Measurements from ENCODE around the gene STXBP3.

The STXBP3 gene

DNA sequence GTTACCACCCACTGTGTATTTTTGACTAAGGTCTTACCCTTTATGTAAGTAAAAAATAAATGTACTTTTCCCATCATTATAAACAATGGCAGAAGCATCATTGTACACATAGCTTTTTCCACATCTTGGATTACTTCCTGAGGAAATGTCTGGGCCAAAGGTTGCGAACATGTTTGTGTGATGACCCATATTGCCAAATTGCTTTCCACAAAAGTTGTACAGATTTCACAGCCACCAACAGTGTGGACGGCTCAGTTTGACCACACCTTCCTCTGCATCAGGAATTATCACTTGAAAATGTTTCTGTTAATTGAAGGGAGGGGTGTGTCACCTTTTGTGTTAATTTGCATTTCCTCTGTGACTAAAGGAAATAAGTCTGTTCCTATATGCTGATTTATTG lies 84.8 kb downstream of the STXBP3 start:
- Mint-ChIP-seq H3K4me1 (ENCODE audit: low read depth) (peaks cover 1% of the 10 kb centered on the region), H3K27me3 (peaks cover 2% of the 10 kb centered on the region), H3K4me3 (no peak overlapping the region), H3K27ac (no peak overlapping the region), H3K9me3 (ENCODE audit: low read depth) (no peaks in the 10 kb centered on the region), H3K36me3 (no peaks in the 10 kb centered on the region)

DNA sequence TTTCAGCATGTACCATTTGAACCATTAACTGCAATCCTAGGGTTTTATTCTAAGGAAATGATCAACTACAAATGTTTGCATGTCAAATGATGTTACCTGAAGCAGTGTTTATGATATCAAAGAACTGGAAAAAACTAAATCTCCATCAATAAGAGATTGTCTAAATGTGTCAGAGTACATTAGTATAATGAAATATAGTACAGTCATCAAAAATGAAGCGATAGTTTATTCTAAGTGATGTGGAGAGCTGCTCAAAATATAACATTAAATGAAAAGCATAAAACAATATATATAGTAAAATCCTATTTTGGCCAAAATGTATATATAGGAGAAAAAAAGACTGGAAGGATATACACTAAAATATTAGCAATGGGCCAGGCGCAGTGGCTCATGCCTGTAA lies 86.5 kb downstream of the STXBP3 start:
- no peaks in the 10 kb centered on the region for H3K9me3 Mint-ChIP-seq (ENCODE audit: low read depth)

GRCh38 chr1:108841703-108842102 lies 95.2 kb downstream of the STXBP3 start:
- Mint-ChIP-seq H3K4me3 (no peak overlapping the region), H3K27ac (no peak overlapping the region), H3K4me1 (ENCODE audit: low read depth) (no peaks in the 10 kb centered on the region), H3K27me3 (no peaks in the 10 kb centered on the region), H3K9me3 (ENCODE audit: low read depth) (no peaks in the 10 kb centered on the region), H3K36me3 (peaks cover 2% of the 10 kb centered on the region)

More for the DNA sequence above, 86.5 kb downstream of the STXBP3 start:
- H3K36me3 Mint-ChIP-seq, result no peaks in the 10 kb centered on the region
- no peak overlapping the region for H3K27ac Mint-ChIP-seq
- peaks cover 2% of the 10 kb centered on the region for H3K27me3 Mint-ChIP-seq
- peaks cover 1% of the 10 kb centered on the region for H3K4me1 Mint-ChIP-seq (ENCODE audit: low read depth)
- H3K4me3 Mint-ChIP-seq, result no peak overlapping the region

DNA sequence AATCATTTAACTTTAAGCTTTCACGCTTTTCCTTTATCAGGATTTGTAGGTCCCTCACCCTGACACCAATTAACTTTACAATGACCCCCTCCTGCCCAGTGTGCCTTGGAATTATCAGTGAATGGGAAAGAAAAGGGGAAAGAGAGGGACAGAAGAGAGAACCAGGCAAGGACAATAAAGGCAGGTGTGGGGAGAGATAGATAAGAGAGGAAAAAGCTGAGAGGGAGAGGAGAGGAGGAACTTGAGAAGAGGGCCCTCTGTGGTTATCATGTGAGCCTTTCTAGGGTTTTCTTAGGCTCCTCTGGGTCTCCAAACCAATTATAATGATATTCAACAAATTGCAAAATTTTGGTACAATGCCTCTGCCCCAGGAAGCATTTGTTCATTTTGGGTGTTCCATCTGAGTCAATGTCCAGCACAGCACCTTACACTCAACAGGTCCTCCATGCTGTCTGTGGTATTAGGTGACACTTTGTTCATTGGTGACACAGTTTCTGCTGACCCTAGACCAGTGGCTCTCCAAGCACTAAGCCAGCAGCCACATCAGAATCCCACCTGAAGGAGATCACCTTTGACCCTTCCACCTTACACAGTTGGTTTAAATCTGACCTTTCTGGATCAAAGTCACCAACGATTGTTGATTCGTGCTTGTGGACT lies 96.2 kb downstream of the STXBP3 start:
- Mint-ChIP-seq H3K9me3 (ENCODE audit: low read depth) (no peaks in the 10 kb centered on the region), H3K27me3 (peaks cover 1% of the 10 kb centered on the region), H3K27ac (no peak overlapping the region), H3K36me3 (peaks cover 2% of the 10 kb centered on the region), H3K4me1 (ENCODE audit: low read depth) (no peaks in the 10 kb centered on the region), H3K4me3 (no peak overlapping the region)

DNA sequence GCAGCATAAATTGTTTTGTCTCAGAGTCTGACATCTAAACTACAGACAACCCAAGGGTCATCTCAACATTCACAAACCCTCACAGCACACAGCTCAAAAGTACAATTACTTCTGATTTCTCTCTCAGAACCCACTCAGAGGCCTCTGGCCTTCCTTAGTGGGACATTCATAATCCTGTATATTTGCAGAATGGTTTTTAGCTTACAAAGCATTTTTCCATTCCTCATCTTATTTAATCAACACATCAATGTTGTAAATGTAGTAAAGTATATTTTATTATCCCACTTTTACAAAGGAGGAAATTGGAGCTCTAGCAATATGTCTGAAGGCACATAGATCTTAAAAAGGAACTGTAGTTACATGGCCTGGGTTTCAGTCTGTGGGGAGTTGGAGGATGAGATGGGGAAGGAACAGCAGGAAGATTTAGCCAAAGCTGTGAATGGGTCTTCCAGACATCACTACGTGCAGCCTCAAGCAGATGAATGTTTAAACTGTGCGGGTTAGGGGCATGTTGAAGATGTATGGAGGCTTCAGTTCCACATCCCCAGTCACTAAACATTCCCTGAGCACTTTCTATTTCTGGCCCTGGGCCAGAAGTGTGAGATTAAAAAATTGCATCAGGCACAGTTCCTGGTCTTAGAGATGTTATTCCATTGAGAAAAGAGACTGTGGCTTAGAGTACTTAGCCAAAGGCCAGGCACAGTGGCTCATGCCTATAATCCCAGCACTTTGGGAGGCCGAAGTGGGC lies 97.1 kb downstream of the STXBP3 start:
- Mint-ChIP-seq H3K4me1 (ENCODE audit: low read depth) (no peaks in the 10 kb centered on the region), H3K27ac (no peak overlapping the region), H3K4me3 (no peak overlapping the region), H3K9me3 (ENCODE audit: low read depth) (no peaks in the 10 kb centered on the region), H3K27me3 (peaks cover 1% of the 10 kb centered on the region), H3K36me3 (no peaks in the 10 kb centered on the region)

DNA sequence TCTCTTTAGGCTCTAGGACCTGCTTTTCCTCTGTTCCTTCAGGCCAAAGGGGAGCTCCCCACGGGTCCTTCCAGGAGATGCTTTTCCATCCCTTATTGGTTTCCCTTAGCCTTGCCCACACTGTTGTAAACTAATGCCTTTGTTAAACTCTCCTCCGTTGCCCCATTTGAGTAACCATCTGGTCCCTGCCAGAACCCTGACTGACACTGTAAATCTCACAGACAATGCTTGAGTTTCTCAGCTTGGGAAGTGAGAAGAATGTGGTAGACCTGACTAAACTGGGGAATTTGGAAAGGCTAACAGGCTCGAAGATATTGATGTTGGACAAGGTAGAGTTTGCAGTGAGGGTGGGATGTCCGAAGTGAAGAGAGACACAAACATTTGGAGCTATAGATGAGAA lies 99.0 kb downstream of the STXBP3 start:
- H3K9me3 Mint-ChIP-seq (ENCODE audit: low read depth), result no peaks in the 10 kb centered on the region

DNA sequence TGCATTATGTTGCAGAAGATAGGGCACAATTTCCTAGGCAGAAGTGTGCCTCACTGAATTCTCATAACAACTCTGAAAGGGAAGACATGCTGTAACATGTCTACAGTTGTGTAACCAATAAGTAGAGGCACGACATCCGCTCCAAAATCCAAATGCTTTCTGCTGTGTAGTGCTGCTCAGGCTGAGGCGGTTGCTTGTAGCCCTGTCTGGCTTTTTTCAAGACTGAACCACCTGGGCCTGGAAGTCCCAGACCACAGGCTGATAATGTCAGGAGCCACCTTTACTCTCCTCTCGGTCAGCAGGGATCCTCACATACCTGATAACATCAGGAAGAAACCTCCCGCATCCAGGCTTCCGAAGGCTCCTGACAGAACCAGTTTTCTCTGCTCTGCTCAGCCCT lies 99.5 kb downstream of the STXBP3 start:
- Mint-ChIP-seq H3K9me3 (ENCODE audit: low read depth) (no peaks in the 10 kb centered on the region), H3K27me3 (peaks cover 1% of the 10 kb centered on the region), H3K27ac (no peak overlapping the region), H3K4me3 (no peak overlapping the region), H3K36me3 (no peaks in the 10 kb centered on the region), H3K4me1 (ENCODE audit: low read depth) (no peaks in the 10 kb centered on the region)

More for the DNA sequence above, 99.0 kb downstream of the STXBP3 start:
- H3K4me3 Mint-ChIP-seq, result no peak overlapping the region
- H3K27ac Mint-ChIP-seq, result no peak overlapping the region
- peaks cover 1% of the 10 kb centered on the region for H3K27me3 Mint-ChIP-seq
- H3K4me1 Mint-ChIP-seq (ENCODE audit: low read depth), result no peaks in the 10 kb centered on the region
- no peaks in the 10 kb centered on the region for H3K36me3 Mint-ChIP-seq

- Mint-ChIP-seq H3K36me3 (no peaks in the 10 kb centered on the region), H3K27me3 (peaks cover 1% of the 10 kb centered on the region), H3K4me3 (no peak overlapping the region), H3K4me1 (ENCODE audit: low read depth) (peaks cover 2% of the 10 kb centered on the region), H3K27ac (no peak overlapping the region), H3K9me3 (ENCODE audit: low read depth) (no peaks in the 10 kb centered on the region)
Observed at GRCh38 chr1:108847494-108847893, 101.0 kb downstream of the STXBP3 start.

DNA sequence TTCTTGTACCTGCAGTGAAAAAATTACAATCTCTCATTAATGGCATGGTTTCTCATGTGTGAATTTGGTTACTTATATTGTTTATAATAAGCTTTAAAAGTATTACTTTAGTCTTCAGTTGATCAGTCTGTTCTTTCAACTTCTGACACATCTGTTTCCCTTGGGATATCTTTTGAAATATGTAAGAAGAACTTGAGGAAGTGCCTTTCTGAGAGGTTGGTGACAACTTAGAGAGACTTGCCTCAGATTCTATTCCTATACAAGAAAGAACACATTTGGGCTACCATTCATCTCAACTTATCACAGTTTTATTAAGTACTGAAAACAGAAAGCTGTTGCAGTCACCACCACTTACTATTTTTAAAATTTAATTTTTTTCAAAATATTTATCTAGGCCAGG lies 102.3 kb downstream of the STXBP3 start:
- peaks cover 1% of the 10 kb centered on the region for H3K27me3 Mint-ChIP-seq
- H3K27ac Mint-ChIP-seq, result no peak overlapping the region
- H3K4me1 Mint-ChIP-seq (ENCODE audit: low read depth), result peaks cover 5% of the 10 kb centered on the region
- H3K4me3 Mint-ChIP-seq, result no peak overlapping the region
- H3K36me3 Mint-ChIP-seq, result no peaks in the 10 kb centered on the region
- H3K9me3 Mint-ChIP-seq (ENCODE audit: low read depth), result no peaks in the 10 kb centered on the region

DNA sequence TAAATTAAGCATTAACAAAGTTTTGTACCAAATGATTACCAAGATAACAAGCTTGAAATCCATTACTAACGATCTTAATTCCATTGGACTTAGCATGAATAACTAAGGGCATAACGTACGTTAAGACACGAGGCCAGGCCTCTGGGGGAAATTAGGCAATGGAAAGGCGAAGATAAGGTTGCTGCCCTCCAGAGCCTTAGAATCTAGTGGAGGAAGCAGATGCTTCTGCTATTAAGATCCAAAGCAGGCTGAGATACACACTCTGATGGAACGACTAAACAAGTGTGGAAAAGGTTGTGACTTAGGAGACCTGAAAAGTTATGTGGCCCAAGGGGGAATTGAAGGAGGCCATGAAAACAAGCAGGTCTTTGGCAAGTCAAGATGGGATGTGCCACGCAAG lies 104.5 kb downstream of the STXBP3 start:
- Mint-ChIP-seq H3K4me3 (no peak overlapping the region), H3K9me3 (ENCODE audit: low read depth) (no peaks in the 10 kb centered on the region), H3K4me1 (ENCODE audit: low read depth) (peaks cover 5% of the 10 kb centered on the region), H3K36me3 (no peaks in the 10 kb centered on the region), H3K27ac (no peak overlapping the region), H3K27me3 (peaks cover 8% of the 10 kb centered on the region)

GRCh38 chr1:108851567-108851966 lies 105.1 kb downstream of the STXBP3 start:
- peaks cover 8% of the 10 kb centered on the region for H3K27me3 Mint-ChIP-seq

GRCh38 chr1:108852221-108852975 lies 105.9 kb downstream of the STXBP3 start:
- H3K4me3 Mint-ChIP-seq, result no peak overlapping the region
- H3K36me3 Mint-ChIP-seq, result no peaks in the 10 kb centered on the region
- peaks cover 8% of the 10 kb centered on the region for H3K27me3 Mint-ChIP-seq
- no peaks in the 10 kb centered on the region for H3K9me3 Mint-ChIP-seq (ENCODE audit: low read depth)
- H3K4me1 Mint-ChIP-seq (ENCODE audit: low read depth), result peaks cover 5% of the 10 kb centered on the region
- no peak overlapping the region for H3K27ac Mint-ChIP-seq

More at GRCh38 chr1:108851567-108851966, 105.1 kb downstream of the STXBP3 start:
- peaks cover 5% of the 10 kb centered on the region for H3K4me1 Mint-ChIP-seq (ENCODE audit: low read depth)
- H3K4me3 Mint-ChIP-seq, result no peak overlapping the region
- H3K27ac Mint-ChIP-seq, result no peak overlapping the region
- no peaks in the 10 kb centered on the region for H3K36me3 Mint-ChIP-seq
- no peaks in the 10 kb centered on the region for H3K9me3 Mint-ChIP-seq (ENCODE audit: low read depth)

- Mint-ChIP-seq H3K4me1 (ENCODE audit: low read depth) (peaks cover 8% of the 10 kb centered on the region), H3K4me3 (no peak overlapping the region), H3K9me3 (ENCODE audit: low read depth) (no peaks in the 10 kb centered on the region), H3K36me3 (no peaks in the 10 kb centered on the region), H3K27ac (no peak overlapping the region), H3K27me3 (peaks cover 6% of the 10 kb centered on the region)
Observed at GRCh38 chr1:108854221-108855019, 107.9 kb downstream of the STXBP3 start.

DNA sequence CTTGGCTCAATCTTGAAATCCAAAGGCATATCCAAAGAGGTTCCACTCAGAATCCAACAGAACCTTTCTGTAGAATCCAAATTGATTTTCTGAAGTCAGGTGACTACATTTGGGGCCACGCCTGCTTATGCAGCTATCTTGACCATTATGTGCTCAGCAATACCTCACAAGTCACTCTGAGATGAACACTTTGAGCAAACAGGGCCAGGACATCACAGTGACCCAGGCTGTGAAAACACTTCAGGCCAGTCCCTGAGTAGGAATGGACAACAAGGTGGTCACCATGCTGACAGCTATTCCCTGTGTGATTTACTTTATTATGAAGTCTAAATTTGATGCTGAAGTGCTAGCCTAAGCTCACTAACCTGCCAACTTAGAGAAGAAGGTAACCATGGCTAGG lies 110.5 kb downstream of the STXBP3 start, which contains the start of gene AKNAD1:
TSS of gene AKNAD1 (minus strand) at position 101 of the 400 bp plus-strand sequence. CDS start 4,430 bp downstream, outside the sequence.
- Mint-ChIP-seq H3K27ac (no peak within 1 kb of the TSS), H3K4me3 (no peak within 1 kb of the TSS), H3K4me1 (ENCODE audit: low read depth) (peaks cover 8% of the 10 kb centered on the region), H3K9me3 (ENCODE audit: low read depth) (no peaks in the 10 kb centered on the region), H3K27me3 (peaks cover 12% of the 10 kb centered on the region), H3K36me3 (no peaks in the 10 kb centered on the region)

Data from activated naive CD8-positive, alpha-beta T cell (primary cell).